RWPE2 (cell line): ENCODE results near the gene PDE8B.

Source experiments
- ATAC-seq: fragments of 200-7000 bp; cut with Tn5 transposase; 3 replicates; pipeline ENCODE4 v1.9.1; 2021; ENCODE audit warnings: low read depth
- DNase-seq: peaks from one replicate; pipeline ENCODE4 v3.0.0-alpha.2; 2020; ENCODE audit warnings: low spot score
- H3K27ac ChIP-seq: fragments of 450-650 bp; 2 replicates; pipeline ENCODE4 v1.5.1; 2017; ENCODE audit warnings: mild to moderate bottlenecking; ENCODE audit not compliant: poor library complexity, severe bottlenecking
- H3K27me3 ChIP-seq: fragments of 250-450 bp; sonication (Bioruptor Pico); 2 replicates; pipeline ENCODE4 v1.5.1; 2021; ENCODE audit warnings: mild to moderate bottlenecking, moderate library complexity; ENCODE audit not compliant: insufficient read depth, poor library complexity, severe bottlenecking
- H3K36me3 ChIP-seq: fragments of 250-450 bp; sonication (Bioruptor Pico); 2 replicates; pipeline ENCODE4 v1.5.1; 2020; ENCODE audit warnings: low read depth, mild to moderate bottlenecking, moderate library complexity
- H3K4me1 ChIP-seq: fragments of 250-450 bp; sonication (Bioruptor Pico); 2 replicates; pipeline ENCODE4 v1.5.1; 2021; ENCODE audit warnings: mild to moderate bottlenecking, moderate library complexity; ENCODE audit not compliant: insufficient read depth, poor library complexity, severe bottlenecking
- H3K4me3 ChIP-seq: fragments of 250-450 bp; sonication (Bioruptor Pico); 2 replicates; pipeline ENCODE4 v1.5.1; 2021; ENCODE audit warnings: mild to moderate bottlenecking, moderate library complexity; ENCODE audit not compliant: severe bottlenecking
- H3K9me3 ChIP-seq: fragments of 250-450 bp; sonication (Bioruptor Pico); 2 replicates; pipeline ENCODE4 v1.5.1; 2021; ENCODE audit warnings: mild to moderate bottlenecking, moderate library complexity; ENCODE audit not compliant: severe bottlenecking
- TF ChIP-seq, protein P1 (sequence below): fragments of 450-650 bp; IDR thresholded peaks from one replicate; pipeline ENCODE4 v1.5.1; 2017; ENCODE audit warnings: mild to moderate bottlenecking, moderate library complexity; ENCODE audit not compliant: poor library complexity, severe bottlenecking

PDE8B gene

GRCh38 chr5:77224672-77225355 lies 14.3 kb downstream of the PDE8B start:
- DNase-seq (no peak), ATAC-seq (peak; percentile 38; the same call in 1 of the 3 replicates)
- no peaks in the 10 kb centered on the region for H3K4me1 ChIP-seq
- H3K4me3 ChIP-seq: no peak overlapping the region
- H3K9me3 ChIP-seq: no peaks in the 10 kb centered on the region
- H3K27me3 ChIP-seq: peaks cover 42% of the 10 kb centered on the region
- no peaks in the 10 kb centered on the region for H3K36me3 ChIP-seq
- H3K27ac ChIP-seq: no peak overlapping the region
- TF ChIP-seq, protein P1, sequence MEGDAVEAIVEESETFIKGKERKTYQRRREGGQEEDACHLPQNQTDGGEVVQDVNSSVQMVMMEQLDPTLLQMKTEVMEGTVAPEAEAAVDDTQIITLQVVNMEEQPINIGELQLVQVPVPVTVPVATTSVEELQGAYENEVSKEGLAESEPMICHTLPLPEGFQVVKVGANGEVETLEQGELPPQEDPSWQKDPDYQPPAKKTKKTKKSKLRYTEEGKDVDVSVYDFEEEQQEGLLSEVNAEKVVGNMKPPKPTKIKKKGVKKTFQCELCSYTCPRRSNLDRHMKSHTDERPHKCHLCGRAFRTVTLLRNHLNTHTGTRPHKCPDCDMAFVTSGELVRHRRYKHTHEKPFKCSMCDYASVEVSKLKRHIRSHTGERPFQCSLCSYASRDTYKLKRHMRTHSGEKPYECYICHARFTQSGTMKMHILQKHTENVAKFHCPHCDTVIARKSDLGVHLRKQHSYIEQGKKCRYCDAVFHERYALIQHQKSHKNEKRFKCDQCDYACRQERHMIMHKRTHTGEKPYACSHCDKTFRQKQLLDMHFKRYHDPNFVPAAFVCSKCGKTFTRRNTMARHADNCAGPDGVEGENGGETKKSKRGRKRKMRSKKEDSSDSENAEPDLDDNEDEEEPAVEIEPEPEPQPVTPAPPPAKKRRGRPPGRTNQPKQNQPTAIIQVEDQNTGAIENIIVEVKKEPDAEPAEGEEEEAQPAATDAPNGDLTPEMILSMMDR: no peak

DNA sequence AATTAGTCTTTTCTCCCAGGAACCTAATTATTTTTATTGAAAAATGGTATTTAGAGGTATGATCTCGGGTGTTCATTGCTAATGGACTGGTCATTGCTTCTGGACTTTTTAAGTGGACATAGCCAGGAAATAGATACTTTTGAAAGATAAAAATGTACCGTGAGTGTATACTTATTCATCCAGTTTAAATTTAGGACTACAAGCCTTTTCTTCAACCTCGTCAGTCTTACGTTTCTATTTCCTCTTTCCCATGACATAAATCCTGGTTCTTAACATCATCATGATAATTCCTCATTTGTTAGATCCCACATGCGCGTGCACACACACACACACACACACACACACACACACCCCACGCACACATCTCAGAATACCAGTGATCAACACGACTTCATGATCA lies 15.1 kb downstream of the PDE8B start:
- DNase-seq: no peak

GRCh38 chr5:77229887-77230286 lies 19.4 kb downstream of the PDE8B start:
- DNase-seq (no peak), ATAC-seq (no peak)
- H3K36me3 ChIP-seq: no peaks in the 10 kb centered on the region
- no peaks in the 10 kb centered on the region for H3K4me1 ChIP-seq
- H3K9me3 ChIP-seq: no peaks in the 10 kb centered on the region
- H3K27me3 ChIP-seq: peaks cover 29% of the 10 kb centered on the region
- H3K27ac ChIP-seq: no peak overlapping the region
- TF ChIP-seq, protein P1: no peak
- no peak overlapping the region for H3K4me3 ChIP-seq

More for the DNA sequence above, 15.1 kb downstream of the PDE8B start:
- H3K27ac ChIP-seq: no peak overlapping the region
- H3K27me3 ChIP-seq: peaks cover 42% of the 10 kb centered on the region
- TF ChIP-seq, protein P1: no peak
- no peaks in the 10 kb centered on the region for H3K36me3 ChIP-seq
- no peak for ATAC-seq
- H3K9me3 ChIP-seq: no peaks in the 10 kb centered on the region
- no peaks in the 10 kb centered on the region for H3K4me1 ChIP-seq
- H3K4me3 ChIP-seq: no peak overlapping the region

- TF ChIP-seq, protein P1: no peak
- ATAC-seq (no peak), DNase-seq (no peak)
- H3K4me3 ChIP-seq: no peak overlapping the region
- no peak overlapping the region for H3K27ac ChIP-seq
- H3K4me1 ChIP-seq: no peaks in the 10 kb centered on the region
- H3K9me3 ChIP-seq: no peaks in the 10 kb centered on the region
- H3K36me3 ChIP-seq: no peaks in the 10 kb centered on the region
- peaks cover 19% of the 10 kb centered on the region for H3K27me3 ChIP-seq
Observed at GRCh38 chr5:77230727-77231470, 20.4 kb downstream of the PDE8B start.
